Activated CD8-positive, alpha-beta memory T cell treated with anti-CD3 and anti-CD28 coated beads for 1 hour (primary cell): Measurements from ENCODE around the gene ZNF512B.
"Not testable (repeated sequence)": the region's sequence is repeated elsewhere in the genome, so short reads cannot be mapped to it uniquely, and the experiment has no call there.

Source experiments
- DNase-seq, 2 donors: peaks; one replicate each; pipeline ENCODE4 v3.0.0-alpha.2; 2020; ENCODE audit warnings: low read depth in 1 of 2; ENCODE audit errors: extremely low read depth in 1 of 2

ZNF512B gene

DNA sequence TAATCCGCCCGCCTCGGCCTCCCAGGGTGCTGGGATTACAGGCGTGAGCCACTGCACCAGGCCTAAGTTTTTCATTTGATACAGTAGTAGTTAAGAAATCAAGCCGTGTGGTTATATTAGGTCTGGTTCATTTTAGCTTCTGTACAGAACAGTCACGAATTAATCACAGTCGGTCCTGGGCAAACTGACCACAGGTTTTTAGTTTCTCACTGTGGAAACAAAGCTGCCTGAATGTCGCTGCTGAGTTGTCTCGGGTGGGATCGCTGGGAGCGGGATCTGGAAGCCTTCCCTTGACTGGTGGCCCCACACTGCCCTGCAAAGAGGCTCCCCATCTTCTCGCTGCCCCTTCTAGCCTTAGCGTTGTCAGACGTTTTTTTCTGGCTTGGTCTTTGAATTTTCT lies 32.1 kb downstream of the ZNF512B start:
- no peak for DNase-seq

DNA sequence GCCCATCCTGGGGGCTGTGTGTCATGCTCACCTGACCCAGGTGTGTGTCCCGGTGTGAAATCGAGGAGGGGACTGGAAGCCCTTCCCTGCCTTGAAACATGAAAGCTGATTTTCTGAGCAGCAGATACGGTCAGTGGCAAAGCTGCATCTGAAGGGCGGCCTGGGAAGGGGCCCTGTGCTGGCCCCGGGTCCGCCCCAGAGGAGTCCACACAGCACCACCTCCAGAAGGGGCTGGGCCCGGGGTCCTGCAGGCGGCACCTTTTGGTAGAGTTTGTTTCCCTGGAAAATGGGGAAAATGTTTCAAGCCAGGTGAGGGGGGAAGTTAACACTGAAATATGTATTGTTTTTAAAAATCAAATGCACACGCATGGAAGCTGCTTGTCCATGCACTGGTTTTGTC lies 34.3 kb downstream of the ZNF512B start:
- no peak for DNase-seq

DNA sequence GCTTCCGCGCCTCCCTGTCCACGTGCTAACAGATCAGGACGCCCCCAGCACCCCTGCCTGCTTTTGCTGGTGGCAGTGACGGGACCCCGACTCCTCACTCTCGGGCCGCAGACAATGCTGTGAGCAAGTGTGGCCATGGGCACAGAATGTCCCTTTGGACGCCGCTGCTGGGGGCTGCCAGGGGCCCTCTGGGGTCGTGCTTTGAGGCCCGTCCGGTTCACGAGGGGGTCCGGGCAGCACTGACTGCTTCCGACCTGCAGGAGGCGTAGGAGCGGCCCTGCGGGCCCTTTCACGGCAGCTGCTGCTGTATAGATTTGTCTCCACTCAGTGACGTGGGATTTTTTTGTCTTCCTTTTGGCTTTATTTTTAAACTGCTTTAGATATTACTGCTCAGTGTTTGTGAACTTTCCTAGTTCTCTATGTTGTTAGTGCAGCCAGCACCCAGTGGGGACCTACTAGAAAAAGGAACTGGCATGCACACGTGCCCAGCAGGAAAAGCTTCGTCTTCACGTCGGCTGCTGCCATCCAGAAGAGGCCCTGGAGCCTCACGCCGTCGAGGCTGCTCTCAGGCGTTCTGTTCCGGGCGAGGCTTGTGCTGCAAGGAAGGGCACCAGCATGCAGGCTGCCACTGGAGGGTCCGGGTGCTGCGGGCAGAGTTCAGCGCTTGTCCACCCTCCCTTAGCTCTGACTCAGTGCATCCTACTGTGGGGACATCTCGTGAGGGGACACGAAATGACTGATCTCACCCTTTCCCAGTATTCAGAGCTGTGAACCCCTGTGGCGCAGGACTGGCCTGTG lies 35.3 kb downstream of the ZNF512B start:
- DNase-seq = no peak

DNA sequence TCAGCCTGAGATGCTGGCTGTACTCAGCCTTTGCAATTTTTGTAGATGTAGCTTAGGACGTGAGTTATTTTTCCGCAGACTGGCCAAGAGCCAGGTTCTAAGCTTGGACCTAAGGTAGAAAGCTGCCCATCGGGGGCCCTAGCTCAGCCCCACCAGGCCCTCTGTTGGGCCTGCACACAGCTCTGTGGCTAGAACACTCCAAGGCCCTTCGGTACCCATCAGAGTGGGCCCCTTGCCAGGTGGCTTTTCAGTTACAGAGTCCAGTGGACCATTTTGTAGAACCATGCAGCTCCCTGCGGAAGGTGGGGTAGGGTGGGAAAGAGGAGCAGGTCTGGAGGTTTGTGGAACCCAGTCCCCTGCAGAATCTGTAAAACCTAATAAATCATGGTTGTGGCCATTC lies 36.1 kb downstream of the ZNF512B start:
- DNase-seq = no peak

DNA sequence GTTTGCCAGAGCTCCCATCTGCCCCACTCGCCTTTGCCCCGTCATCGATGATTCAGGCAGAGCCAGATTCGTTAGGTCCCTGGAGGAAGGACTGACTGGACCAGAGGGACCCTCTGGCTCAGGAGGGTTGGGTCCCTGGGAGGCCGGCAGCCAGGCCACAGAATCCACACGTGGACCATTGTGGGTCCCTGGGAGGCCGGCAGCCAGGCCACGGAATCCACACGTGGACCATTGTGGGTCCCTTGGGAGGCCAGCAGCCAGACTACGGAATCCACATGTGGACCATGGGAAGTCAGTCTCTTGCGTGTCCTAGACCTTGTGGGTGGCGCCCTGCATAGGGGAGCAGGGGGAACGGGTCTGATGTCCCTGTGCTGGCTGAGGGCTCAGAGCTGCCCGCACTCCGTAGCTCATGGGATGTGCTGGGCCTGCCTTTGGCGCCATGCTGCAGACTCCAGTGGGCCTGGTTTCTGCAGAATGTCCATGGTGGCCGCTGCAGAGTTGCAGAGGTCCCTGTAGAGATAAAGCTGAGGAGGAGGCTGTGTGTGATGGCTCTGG lies 37.0 kb downstream of the ZNF512B start:
- no peak for DNase-seq

DNA sequence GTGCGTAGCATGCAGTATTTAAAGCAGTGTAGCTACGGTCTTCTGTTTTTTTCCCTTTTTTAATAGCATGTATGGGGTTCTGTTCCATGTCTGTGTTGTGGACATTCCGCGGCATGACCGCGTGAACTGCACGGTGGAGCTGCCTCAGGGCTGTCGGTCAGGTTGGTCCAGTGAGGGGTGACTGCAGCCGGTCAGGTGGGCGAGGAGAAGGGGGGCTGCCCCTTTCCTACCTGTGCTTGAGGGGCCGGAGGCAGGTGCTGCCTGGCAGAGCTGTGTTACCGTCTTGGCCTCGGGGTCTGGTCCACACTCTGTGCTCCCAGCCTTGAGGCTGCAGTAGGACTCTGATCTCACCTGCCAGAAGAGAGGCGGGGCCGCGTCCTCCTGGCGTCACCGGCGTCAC lies 38.0 kb downstream of the ZNF512B start:
- DNase-seq = no peak

DNA sequence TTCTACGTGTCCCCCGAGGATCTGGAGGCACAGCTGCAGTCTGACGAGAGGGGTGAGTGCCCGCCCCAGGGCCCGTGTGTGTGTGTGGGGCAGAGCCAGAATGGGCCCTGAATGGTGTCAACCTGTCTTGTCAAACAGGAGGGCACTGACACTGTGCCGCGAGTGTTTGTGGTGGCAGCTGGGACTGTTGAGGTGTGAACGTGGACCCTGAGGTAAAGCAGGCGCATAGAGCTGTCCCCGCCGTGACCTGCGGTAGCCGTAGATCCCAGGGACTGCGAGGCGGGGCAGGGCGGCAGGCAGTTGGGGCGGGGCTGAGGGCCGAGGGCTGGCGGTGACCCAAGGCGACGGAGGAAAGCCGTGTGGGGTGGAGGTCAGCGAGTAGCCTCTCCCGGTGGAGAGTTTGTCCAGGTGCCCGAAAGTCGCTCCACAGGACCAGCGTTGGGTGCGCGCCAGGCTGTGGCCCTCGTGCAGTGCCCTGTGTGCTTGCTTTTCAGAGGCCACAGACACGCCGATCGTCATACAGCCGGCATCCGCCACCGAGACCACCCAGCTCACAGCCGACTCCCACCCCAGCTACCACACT lies 38.7 kb downstream of the ZNF512B start:
- no peak for DNase-seq

DNA sequence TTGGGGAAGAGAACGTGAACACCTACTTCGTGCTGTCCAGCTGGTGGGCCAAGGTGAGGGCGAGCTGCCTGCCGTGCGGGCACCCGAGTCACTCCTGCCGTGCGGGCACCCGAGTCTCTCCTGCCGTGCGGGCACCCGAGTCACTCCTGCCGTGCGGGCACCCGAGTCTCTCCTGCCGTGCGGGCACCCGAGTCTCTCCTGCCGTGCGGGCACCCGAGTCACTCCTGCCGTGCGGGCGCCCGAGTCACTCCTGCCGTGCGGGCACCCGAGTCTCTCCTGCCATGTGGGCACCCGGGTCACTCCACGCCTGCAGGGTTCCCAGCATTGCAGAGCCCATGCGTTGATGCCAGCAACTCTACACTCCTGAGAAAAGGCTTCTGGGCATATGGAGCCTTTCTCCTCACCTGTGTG lies 40.3 kb downstream of the ZNF512B start:
- DNase-seq = not testable (repeated sequence)

DNA sequence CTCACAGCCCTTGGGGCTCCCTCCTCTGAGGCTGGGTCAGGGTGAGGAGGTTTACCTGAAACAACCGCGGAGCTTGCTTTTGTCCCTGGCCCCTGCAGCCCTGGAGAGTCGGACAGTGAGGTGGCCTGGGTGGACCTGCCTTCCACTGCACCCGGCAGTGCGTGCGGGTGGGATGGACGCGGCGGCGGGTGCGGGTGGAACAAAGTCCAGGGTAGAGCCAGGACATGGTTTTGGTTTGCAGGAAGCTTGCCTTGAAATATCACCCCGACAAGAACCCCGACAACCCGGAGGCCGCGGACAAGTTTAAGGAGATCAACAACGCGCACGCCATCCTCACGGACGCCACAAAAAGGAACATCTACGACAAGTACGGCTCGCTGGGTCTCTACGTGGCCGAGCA lies 40.7 kb downstream of the ZNF512B start:
- DNase-seq = no peak

DNA sequence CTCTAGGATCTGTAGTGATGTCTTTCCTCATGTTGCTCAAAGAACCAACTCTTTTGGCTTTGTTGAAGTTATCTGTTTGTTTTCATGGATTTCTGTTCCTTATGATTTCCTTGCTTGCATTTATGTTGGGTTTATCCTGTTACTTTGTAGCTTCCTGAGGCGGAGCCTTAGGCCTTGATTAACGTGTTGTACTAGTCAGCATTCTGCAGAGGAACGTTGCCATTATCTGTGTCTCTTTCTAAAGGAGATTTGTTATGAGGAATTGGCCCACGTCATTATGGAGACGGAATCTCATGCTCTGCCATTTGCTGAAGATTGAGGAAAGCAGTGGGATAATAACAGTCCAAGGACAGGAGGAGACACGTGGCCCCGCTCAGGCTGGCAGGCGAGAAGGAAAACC lies 43.4 kb downstream of the ZNF512B start:
- DNase-seq = no peak

DNA sequence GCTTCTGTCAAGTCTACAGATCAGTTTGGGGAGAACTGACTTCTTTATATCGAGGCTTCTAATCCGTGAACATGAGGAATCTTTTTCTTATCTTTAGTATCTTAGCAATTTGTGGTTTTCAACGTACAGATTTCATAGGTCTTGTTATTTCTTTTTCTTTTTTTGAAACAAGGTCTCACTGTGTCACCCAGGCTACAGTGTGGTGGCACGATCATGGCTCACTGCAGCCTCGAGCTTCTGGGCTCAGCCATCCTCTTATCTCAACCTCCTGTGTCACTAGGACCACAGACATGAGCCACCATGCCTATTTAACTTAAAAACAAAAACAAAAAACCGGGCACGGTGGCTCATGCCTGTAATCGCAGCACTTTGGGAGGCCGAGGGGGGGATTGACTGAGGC lies 45.5 kb downstream of the ZNF512B start:
- no peak for DNase-seq

DNA sequence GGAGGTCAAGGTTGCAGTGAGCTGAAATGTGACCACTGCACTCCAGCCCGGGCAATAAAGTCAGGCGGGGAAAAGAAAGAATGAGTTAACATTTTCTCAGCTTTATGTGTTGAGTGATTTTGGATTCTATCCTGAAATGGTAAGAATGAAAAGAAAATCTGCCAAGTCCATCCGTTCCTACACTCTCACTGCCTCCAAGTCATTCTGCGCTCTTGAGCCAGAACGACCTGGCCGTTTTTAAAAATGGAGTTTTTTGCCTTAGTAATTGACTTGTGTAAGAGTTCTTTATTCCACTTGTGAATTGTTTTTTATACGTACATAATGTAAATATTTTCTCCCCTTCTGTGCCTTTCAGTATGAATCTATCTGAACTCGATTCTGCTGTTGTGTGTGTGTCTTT lies 46.1 kb downstream of the ZNF512B start:
- no peak for DNase-seq

DNA sequence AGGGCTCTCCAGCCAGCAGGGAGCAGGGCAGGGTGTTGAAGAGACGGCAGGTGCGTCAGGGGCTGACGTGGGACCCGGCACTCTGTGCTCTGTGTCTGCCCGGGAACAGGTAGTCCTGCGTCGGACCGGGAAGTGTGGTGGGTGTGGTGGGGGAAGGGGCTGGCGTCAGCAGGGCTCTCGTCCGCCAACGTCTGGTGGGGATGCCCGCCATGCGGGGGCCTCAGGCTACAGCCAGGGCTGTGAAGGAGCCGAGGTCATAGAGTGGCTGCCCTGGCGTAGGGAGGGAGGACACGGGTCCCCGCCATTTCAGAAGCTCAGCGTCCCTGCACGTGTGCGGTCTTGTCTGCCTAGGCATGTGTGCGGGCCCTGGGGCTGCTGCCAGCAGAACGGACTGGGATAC lies 49.5 kb downstream of the ZNF512B start:
- no peak for DNase-seq

DNA sequence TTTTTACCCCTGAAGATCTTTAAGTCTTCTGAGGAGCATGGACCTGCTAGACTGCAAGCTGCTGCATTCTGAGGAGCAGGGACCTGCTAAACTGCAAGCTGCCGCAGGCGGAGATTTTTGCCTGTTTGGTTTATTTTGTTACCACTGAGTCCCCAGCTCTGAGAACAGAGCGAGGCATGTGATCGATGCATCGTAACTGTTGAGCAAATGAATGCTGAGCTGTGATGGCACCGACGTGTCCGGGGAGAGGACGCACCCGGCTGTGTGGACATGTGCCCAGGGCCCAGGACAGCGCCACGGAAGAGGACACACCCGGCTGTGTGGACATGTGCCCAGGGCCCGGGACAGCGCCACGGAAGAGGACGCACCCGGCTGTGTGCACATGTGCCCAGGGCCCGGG lies 50.6 kb downstream of the ZNF512B start:
- no peak for DNase-seq

DNA sequence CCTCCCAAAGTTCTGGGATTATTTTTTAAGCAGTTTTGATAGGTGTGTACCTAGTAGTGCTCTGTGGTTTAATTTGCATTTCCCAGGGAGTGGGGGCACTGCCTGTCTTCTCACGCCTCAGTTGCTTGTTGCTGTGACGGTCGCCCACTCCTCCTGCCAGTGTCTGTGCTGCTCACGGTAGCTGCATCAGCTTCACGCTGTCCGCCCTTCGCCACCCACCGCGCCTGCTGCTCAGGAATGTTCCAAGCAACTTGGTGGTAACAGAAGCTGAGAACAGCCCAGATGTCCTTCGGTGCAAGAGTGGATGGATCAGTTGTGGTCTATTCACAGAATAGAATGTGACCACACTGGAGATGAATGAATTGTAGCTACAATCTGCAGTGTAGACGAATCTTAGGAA lies 51.9 kb downstream of the ZNF512B start:
- no peak for DNase-seq

DNA sequence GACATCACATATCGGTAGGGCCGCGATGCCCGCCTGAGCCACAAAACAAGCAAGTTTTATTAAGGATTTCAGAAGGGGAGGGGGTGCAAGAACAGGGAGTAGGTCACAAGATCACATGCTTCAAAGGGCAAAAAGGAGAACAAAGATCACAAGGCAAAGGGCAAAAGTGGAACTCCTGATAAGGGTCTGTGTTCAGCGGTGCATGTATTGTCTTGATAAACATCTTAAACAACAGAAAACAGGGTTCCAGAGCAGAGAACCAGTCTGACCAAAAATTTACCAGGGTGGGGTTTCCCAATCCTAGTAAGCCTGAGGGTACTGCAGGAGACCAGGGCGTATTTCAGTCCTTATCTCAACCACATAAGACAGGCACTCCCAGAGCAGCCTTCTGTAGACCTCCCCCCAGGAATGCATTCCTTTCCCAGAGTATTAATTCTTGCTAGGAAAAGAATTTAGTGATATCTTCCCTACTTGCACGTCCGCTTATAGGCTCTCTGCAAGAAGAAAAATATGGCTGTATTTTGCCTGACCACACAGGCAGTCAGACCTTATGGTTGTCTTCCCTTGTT lies 53.3 kb downstream of the ZNF512B start:
- DNase-seq = not testable (repeated sequence)

DNA sequence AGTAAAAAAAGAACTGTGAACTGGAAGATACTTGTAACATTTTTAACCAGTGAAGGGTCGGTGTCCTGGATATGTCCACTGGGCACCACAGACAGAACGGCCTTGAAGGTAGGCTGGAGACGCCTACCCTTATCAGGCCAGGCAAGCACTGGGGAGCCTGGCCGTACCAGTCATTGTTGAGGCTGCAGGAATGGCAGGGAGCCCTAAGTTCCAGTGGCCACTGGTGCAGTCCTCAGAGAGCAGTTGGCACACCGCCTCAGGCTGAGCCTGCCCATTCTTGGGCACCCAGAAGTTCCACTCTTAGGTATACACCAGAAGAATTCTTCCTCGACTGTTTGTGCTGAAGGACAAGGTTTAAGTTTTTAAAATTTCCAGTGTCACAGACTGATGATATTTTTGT lies 54.3 kb downstream of the ZNF512B start:
- no peak for DNase-seq

DNA sequence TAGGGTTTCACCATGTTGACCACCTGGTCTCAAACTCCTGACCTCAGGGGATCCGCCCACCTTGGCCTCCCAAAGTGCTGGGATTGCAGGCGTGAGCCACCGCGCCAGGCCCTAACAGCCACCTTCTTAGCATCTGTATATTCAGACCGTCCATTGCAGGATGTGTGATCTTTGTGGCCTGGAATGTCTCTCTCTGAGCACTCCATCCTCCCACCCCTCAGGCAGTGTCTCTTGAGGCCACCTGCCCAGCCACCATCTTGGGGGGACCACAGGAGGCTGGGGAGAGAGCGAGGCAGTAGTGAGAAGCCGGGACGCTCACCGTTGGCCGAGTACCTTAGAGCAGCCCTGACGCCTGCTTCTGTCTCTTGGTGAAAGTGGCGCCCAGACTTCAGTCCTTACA lies 56.0 kb downstream of the ZNF512B start:
- no peak for DNase-seq

DNA sequence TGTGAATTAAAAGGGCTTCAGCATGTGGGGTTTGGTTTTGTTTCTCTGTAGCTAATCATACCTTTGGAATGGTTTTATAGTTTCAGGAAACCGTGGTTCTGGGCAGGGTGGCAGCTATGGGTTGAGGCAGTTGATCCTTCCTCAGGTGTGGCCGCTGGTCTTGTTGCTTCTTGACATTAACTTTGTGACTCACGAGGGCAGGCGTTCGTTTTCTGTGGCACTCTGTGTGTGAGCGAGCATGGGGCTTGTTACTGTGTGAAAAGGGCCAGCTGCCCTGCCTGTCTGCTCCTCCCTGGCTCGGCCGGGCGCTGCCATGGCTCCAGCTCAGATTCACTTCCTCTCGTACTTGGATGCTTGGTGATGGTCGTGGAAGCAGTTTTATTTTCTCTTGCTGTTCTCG lies 58.6 kb downstream of the ZNF512B start:
- DNase-seq = no peak

DNA sequence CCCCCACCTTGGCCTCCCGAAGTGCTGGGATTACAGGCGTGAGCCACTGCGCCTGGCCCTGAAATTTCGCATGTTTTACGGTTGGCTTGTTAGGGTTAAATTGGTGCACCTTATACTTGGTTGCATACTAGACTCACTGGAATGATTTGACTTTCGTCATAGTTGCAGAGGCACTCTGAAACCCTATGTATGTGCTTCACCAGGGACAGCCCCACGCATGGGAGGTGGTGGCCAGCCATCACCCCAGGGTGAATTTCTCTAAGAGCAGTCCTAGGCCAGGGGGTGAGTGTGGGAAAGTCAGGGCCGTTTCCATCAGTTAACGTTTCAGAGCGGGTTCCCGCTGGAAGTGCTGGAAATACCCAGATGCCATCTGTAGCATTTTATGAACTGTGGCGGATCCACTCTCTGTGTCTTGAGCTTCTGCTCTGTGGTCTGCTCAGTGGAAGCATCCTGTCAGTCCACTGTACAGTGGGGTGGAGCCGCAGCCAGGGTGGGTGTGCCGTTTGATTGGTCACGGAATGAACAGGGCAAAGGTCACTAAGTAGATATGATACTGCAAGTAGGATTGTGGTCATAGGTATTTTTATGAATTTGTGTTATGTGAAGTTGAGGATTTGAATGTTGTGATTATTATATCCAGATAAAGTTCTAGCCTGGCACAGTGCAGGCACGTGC lies 61.6 kb downstream of the ZNF512B start:
- no peak for DNase-seq
